Adipocyte (in vitro differentiated cells): ENCODE measurements around the gene B4GALNT1.
"Not testable (repeated sequence)": the region's sequence is repeated elsewhere in the genome, so short reads cannot be mapped to it uniquely, and the experiment has no call there.

Experiments
- DNase-seq: peaks from one replicate; pipeline ENCODE4 v3.0.0-alpha.2; 2015; ENCODE audit warnings: low read depth
- H3K27me3 ChIP-seq: replicated peaks from 2 replicates; pipeline ENCODE4 v1.7.0; 2013; ENCODE audit warnings: mild to moderate bottlenecking, low read length, moderate library complexity; ENCODE audit not compliant: control insufficient read depth, insufficient read depth
- H3K36me3 ChIP-seq: 2 replicates; pipeline ENCODE4 v1.7.0; 2013; ENCODE audit warnings: low read length, mild to moderate bottlenecking, moderate library complexity; ENCODE audit not compliant: control insufficient read depth, insufficient read depth, severe bottlenecking
- H3K4me1 ChIP-seq: 2 replicates; pipeline ENCODE4 v1.7.0; 2013; ENCODE audit warnings: mild to moderate bottlenecking, low read length, moderate library complexity; ENCODE audit not compliant: control insufficient read depth, insufficient read depth
- H3K4me3 ChIP-seq: 2 replicates; pipeline ENCODE4 v1.7.0; 2013; ENCODE audit warnings: mild to moderate bottlenecking, low read length, moderate library complexity
- H3K9ac ChIP-seq: 2 replicates; pipeline ENCODE4 v1.7.0; 2013; ENCODE audit warnings: mild to moderate bottlenecking, low read length, moderate library complexity
- H3K9me3 ChIP-seq: 2 replicates; pipeline ENCODE4 v1.7.0; 2013; ENCODE audit warnings: mild to moderate bottlenecking, low read length, moderate library complexity; ENCODE audit not compliant: control insufficient read depth

B4GALNT1 gene

GRCh38 chr12:57588951-57589610, 43.9 kb downstream of the B4GALNT1 start:
- not testable (repeated sequence) for DNase-seq, H3K36me3 ChIP-seq, H3K4me1 ChIP-seq, H3K9me3 ChIP-seq, H3K9ac ChIP-seq, H3K4me3 ChIP-seq
- H3K27me3 ChIP-seq, result peaks cover 58% of the 10 kb centered on the region

GRCh38 chr12:57586832-57587429, 46.1 kb downstream of the B4GALNT1 start:
- Histone ChIP-seq H3K27me3 (peaks cover 73% of the 10 kb centered on the region), H3K9me3 (no peaks in the 10 kb centered on the region), H3K36me3 (no peaks in the 10 kb centered on the region), H3K4me1 (peaks cover 8% of the 10 kb centered on the region), H3K4me3 (no peak overlapping the region), H3K9ac (no peak overlapping the region)
- DNase-seq, result no peak

GRCh38 chr12:57586128-57586527, 46.9 kb downstream of the B4GALNT1 start:
- Histone ChIP-seq H3K4me1 (peaks cover 3% of the 10 kb centered on the region), H3K27me3 (peaks cover 65% of the 10 kb centered on the region), H3K9ac (no peak overlapping the region), H3K36me3 (no peaks in the 10 kb centered on the region), H3K4me3 (no peak overlapping the region), H3K9me3 (no peaks in the 10 kb centered on the region)
- no peak for DNase-seq

- H3K9ac ChIP-seq, result no peak overlapping the region
- no peak overlapping the region for H3K4me3 ChIP-seq
- no peaks in the 10 kb centered on the region for H3K9me3 ChIP-seq
- H3K4me1 ChIP-seq, result no peaks in the 10 kb centered on the region
- no peaks in the 10 kb centered on the region for H3K36me3 ChIP-seq
- DNase-seq, result no peak
- peaks cover 66% of the 10 kb centered on the region for H3K27me3 ChIP-seq
These were observed 47.8 kb downstream of the B4GALNT1 start for GRCh38 chr12:57585156-57585555.

GRCh38 chr12:57584690-57585089, 48.3 kb downstream of the B4GALNT1 start:
- H3K4me1 ChIP-seq, result no peaks in the 10 kb centered on the region
- H3K4me3 ChIP-seq, result no peak overlapping the region
- H3K27me3 ChIP-seq, result peaks cover 67% of the 10 kb centered on the region
- DNase-seq, result no peak
- no peak overlapping the region for H3K9ac ChIP-seq
- H3K9me3 ChIP-seq, result no peaks in the 10 kb centered on the region
- H3K36me3 ChIP-seq, result no peaks in the 10 kb centered on the region

GRCh38 chr12:57584050-57584449, 49.0 kb downstream of the B4GALNT1 start:
- Histone ChIP-seq H3K27me3 (peaks cover 67% of the 10 kb centered on the region), H3K9me3 (no peaks in the 10 kb centered on the region), H3K4me3 (no peak overlapping the region), H3K9ac (no peak overlapping the region), H3K36me3 (no peaks in the 10 kb centered on the region), H3K4me1 (no peaks in the 10 kb centered on the region)
- no peak for DNase-seq

GRCh38 chr12:57583008-57583831, 49.8 kb downstream of the B4GALNT1 start:
- peaks cover 70% of the 10 kb centered on the region for H3K27me3 ChIP-seq
- no peaks in the 10 kb centered on the region for H3K4me1 ChIP-seq
- no peaks in the 10 kb centered on the region for H3K9me3 ChIP-seq
- DNase-seq, result peak; percentile 94
- H3K9ac ChIP-seq, result no peak overlapping the region
- no peaks in the 10 kb centered on the region for H3K36me3 ChIP-seq
- H3K4me3 ChIP-seq, result no peak overlapping the region

- no peak overlapping the region for H3K9ac ChIP-seq
- H3K4me1 ChIP-seq, result no peaks in the 10 kb centered on the region
- peaks cover 72% of the 10 kb centered on the region for H3K27me3 ChIP-seq
- H3K4me3 ChIP-seq, result no peak overlapping the region
- no peak for DNase-seq
- H3K9me3 ChIP-seq, result no peaks in the 10 kb centered on the region
- no peaks in the 10 kb centered on the region for H3K36me3 ChIP-seq
These were observed 50.6 kb downstream of the B4GALNT1 start for GRCh38 chr12:57582440-57582839.

GRCh38 chr12:57581802-57582201, 51.2 kb downstream of the B4GALNT1 start:
- H3K4me1 ChIP-seq, result no peaks in the 10 kb centered on the region
- H3K4me3 ChIP-seq, result no peak overlapping the region
- DNase-seq, result no peak
- H3K9me3 ChIP-seq, result no peaks in the 10 kb centered on the region
- no peak overlapping the region for H3K9ac ChIP-seq
- H3K36me3 ChIP-seq, result no peaks in the 10 kb centered on the region
- H3K27me3 ChIP-seq, result peaks cover 66% of the 10 kb centered on the region

GRCh38 chr12:57580466-57580795, 52.6 kb downstream of the B4GALNT1 start:
- no peak for DNase-seq
- peaks cover 66% of the 10 kb centered on the region for H3K27me3 ChIP-seq

GRCh38 chr12:57579677-57580465, 53.1 kb downstream of the B4GALNT1 start:
- no peak overlapping the region for H3K4me3 ChIP-seq
- H3K9ac ChIP-seq, result no peak overlapping the region
- H3K9me3 ChIP-seq, result no peaks in the 10 kb centered on the region
- peaks cover 63% of the 10 kb centered on the region for H3K27me3 ChIP-seq
- DNase-seq, result no peak
- H3K4me1 ChIP-seq, result no peaks in the 10 kb centered on the region
- H3K36me3 ChIP-seq, result no peaks in the 10 kb centered on the region

More at GRCh38 chr12:57580466-57580795, 52.6 kb downstream of the B4GALNT1 start:
- Histone ChIP-seq H3K9me3 (no peaks in the 10 kb centered on the region), H3K4me1 (no peaks in the 10 kb centered on the region), H3K4me3 (no peak overlapping the region), H3K9ac (no peak overlapping the region), H3K36me3 (no peaks in the 10 kb centered on the region)
